Middle frontal gyrus (tissue), 1 donor: ENCODE data around the gene DMRT3.

Experiments used
- DNase-seq: peaks from one replicate; pipeline ENCODE4 v3.0.0-alpha.2; 2015; ENCODE audit warnings: low spot score; ENCODE audit errors: extremely low spot score

DMRT3 gene, protein sequence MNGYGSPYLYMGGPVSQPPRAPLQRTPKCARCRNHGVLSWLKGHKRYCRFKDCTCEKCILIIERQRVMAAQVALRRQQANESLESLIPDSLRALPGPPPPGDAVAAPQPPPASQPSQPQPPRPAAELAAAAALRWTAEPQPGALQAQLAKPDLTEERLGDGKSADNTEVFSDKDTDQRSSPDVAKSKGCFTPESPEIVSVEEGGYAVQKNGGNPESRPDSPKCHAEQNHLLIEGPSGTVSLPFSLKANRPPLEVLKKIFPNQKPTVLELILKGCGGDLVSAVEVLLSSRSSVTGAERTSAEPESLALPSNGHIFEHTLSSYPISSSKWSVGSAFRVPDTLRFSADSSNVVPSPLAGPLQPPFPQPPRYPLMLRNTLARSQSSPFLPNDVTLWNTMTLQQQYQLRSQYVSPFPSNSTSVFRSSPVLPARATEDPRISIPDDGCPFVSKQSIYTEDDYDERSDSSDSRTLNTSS

DNA sequence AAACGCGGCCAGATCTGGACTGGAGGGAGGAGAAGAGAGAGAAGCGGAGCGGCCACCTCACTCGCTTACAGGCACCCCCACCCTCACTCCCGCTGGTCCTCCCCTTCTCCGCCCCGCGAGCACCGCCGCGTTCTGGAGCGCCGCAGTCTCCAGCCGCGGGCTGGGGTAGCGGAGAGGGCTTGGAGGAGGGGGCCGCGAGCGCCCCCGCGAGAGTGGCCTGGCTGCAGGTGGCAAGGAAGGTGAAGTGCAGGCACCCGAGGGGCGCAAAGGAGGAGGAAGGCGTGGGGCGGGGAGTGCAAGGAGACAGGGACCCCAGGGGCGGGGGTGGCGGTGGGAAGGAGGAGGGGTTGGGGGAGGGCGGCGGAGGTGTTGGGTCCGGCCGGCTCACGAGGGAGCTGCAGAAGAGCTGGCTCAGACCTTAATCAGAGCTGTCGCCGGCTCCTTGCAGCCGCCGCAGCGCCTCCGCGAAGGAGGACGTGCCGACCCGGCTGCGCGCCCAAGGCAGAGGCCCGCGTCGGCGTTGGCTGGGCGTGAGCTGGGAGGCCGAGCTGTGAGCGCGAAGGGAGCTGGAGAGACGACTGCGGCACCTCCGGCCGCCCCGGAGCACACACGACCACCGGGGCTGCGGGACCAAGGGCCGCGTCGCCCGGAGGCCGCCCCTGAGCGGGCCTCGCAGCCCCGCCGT is at the start of gene DMRT3:
Gene DMRT3, plus strand, starts transcription at position 398 of the 685 bp plus-strand sequence. CDS start 347 bp downstream, outside the sequence.
- DNase-seq, result no peak

DNA sequence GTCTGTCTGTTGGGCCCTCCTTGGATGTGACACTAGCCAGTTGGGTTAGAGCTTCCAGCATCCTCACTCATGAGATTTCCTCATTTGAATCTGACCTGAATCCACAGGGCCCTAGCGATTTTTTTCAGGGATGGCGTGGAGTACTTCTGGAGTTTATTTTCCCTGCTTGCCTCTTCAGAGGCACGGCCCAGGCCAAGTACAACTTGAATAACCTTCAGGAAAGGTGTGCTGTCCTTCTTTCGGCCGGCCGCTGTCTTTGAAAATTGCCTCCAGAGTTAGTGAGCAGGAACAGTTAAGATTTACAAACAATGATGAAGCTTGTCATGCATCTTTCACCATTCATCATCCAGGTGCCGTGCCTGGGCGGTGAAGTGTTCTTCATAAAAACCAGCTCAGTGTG is 49.5 kb upstream of the DMRT3 start:
- no peak for DNase-seq

DNA sequence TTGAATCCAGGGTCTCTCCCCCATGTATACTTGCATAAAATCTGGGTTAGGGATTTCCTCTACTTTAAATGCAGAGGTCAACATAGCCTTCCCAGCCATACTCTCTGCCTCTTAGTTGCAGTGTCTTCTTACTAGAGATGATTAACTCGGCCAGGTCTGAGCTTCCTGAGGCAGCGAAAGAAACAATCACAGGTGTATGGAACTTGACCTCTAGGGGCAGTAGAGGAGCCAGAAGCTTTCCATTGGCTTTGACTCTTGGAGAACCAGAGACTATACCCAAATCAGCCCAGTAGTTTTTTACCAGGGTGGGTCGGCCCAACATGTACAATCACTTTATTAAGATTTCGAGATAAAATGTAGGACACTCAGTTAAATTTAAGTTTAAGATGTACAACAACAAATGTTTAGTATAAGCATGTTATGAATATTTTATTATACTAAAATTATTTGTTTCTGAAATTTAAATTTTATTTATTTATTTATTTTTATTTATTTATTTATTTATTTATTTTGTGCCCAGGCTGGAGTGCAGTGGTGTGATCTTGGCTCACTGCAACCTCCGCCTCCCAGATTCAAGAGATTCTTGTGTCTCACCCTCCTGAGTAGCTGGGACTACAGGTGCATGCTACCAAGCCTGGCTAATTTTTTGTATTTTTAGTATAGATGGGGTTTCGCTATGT is 48.0 kb upstream of the DMRT3 start:
- DNase-seq, result no peak

DNA sequence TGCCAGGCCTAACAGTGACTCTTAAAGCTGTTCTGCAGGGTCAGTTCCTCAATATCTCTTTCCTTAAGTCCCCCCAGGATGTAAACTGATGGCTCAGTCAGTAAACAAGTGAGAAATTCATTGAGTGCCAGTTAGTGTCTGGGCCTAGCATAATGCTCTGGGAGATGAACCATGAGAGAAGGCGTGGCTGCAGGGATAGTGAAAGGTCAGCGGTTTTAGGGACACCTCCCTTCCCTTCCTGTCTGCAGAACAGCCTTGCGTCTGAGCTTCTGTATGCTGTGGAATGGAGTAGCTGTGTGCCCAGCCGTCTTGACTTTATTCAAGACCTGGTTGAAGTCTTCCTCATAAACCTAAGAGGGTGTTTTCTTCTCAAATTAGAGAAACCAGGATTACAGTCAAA is 46.7 kb upstream of the DMRT3 start:
- no peak for DNase-seq

GRCh38 chr9:933356-933755 is 43.1 kb upstream of the DMRT3 start:
- DNase-seq, result no peak

GRCh38 chr9:935348-935965 is 41.0 kb upstream of the DMRT3 start:
- no peak for DNase-seq

DNA sequence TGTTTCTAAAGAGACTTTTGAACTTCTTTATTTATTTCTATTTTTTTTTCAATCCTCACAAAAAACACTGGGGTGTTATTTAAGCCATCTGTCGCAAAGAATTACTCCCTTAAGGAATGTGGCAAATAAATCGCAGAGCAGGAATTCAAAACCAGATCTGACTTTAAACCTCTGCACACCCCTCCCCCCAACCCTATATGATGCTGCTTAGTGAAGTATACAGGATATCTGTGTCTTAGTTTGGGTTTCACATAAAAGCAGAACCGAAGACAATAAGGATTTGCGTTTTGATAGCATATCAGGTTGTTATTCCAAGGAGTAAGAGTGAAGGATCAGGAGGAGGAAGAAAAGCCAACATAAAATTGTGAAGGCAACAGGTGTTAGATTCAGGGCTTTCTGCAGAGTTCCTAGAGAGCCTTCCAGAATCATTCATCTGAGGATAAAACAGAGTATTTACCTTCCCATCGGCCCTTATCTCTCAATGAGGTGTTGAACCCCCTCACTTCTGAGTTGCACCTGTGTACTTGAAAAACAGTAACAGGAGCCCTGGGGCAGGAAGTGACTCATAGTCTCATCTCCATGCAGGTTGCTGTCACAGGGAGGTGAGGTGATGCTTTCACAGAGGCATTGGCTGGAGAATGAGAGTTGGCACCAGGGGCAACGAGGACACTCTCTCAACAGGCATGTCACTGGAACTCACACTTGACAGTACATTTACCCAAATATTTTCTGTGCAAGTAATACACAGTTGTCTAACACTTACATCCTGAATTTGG is 33.5 kb upstream of the DMRT3 start:
- no peak for DNase-seq

DNA sequence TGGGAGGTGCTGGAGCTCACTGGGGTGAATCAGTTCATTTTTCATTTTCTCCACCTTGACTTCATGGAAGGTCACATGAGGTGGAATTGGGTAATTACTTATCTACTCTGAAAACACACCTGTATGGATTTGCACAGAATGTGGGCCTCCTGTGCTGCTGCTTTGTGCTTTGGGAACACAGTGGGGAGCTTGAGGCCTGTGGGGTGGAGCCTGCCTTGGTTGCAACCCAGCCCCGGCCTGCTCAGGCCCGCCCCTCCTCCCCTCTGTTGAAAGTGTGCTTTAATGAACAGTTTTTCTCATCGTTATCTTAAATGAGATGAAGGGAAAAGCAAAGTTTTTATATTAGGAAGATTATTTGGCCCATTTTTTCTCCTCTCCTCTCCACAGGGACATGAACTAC is 28.5 kb upstream of the DMRT3 start:
- DNase-seq, result no peak

GRCh38 chr9:948497-948896 is 28.0 kb upstream of the DMRT3 start:
- no peak for DNase-seq

- no peak for DNase-seq
These were observed 26.3 kb upstream of the DMRT3 start for GRCh38 chr9:950139-950538.

DNA sequence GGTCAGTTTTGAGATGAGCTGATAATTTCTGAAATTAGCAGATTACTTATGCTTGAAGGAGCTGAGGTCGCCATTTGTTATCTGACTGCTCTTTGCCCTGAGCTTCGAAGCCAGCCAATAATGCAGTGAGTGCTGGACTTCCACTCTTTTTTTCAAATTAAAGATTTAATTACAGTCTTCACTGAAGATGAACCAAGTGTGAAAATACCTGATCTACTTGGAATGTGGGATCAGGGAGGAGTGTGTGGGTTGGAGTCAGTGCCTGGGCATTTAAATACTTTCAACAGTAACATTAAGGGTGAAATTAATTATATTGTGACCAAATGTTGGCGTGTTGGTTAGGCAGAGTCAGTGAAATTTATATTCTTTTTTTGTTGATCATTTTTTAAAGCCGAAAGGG is 23.9 kb upstream of the DMRT3 start:
- no peak for DNase-seq

DNA sequence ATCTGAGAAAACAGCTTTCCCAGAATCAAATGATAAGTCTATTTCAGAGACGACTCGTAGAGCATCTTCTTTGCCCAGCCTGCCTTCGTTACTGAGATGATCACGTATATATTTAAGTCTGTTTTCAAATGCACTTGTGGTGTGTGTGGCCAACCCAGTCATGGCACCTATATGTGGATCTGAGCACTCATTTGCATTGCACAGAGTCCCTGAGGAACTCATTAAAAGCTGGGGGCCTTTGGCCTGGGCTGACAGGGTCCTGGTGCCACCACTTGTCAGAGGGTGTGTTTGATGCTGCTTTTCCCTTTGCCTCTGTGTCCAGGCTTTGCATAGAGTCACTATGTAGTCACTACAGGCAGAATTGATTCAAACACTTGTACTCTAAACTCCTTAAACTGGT is 17.4 kb upstream of the DMRT3 start:
- DNase-seq, result no peak

DNA sequence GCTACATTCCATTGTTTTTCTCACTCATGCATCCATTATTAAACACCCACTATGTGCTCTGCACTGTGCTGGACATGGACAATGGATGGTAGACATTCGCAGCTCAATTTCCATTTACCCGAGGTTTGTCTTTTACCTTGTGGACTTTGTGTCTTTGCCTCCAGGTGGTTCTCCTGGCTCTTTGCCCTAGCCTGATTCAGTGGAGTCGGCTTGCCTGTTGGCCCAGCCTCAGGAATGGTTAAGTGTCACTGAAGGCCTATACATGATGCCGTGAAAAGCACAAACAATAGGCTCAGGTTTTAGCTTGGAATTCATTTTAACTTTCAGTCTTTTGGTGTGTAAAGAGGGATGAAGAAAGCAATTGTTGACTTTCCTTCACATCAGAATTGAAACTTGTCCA is 16.5 kb upstream of the DMRT3 start:
- DNase-seq, result no peak

GRCh38 chr9:962023-962422 is 14.4 kb upstream of the DMRT3 start:
- DNase-seq, result no peak

DNA sequence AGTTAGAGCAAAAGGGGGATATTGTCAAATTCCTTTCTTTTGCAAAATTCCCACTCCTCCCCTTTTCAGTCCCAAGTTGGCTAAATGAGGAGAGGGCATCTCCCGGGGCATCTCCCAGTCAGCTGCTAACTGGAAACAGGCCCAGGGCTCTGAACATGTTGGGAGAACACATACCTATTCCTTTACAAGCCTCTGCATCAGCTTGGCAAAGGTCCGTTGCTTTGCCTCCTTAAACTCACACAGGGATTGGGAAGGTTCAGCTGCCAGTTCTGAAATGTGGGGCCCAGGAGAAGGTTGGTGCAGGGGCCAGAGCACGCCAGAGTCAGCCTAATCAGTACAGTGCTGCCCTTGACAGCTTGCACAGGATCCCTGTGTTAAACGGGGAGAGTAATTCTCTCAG is 11.0 kb upstream of the DMRT3 start:
- no peak for DNase-seq

DNA sequence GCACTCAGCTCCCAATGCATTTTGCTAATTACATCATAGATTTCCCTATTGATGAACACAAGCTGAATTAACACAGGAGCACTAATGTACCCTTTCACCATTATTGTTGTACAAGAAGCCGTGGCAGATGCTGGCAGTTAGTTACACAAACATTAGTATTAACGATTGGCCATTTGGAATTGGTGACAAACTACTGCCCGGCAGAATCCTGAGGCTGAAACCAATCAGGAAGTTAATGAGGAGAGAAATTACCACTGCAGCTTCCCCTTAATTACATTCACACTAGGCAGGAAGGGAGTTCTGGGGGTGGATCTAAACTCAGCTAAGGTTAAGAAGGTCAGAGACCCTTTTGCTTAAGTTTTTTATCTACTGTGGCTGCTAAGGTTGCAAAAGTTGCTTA is 9.6 kb upstream of the DMRT3 start:
- no peak for DNase-seq

DNA sequence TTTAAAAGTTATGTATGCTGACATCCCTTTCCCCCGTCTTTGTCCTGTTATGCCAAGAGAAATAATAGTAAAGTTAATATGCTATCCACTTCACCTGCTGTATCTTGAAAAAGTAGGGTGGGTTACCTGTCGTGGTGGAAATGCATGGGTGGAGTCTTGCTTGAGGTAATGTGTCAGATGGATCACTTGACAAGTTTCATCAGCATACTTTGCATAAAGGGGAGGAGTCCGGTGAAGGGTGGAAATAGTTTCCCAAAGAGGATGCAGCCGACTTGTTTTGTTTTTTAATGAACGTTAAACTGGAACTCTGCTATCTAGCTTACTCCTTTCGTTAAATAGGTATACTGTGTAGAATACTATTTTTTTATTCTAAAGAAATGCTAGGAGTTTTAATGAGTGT is 9.0 kb upstream of the DMRT3 start:
- DNase-seq, result no peak

DNA sequence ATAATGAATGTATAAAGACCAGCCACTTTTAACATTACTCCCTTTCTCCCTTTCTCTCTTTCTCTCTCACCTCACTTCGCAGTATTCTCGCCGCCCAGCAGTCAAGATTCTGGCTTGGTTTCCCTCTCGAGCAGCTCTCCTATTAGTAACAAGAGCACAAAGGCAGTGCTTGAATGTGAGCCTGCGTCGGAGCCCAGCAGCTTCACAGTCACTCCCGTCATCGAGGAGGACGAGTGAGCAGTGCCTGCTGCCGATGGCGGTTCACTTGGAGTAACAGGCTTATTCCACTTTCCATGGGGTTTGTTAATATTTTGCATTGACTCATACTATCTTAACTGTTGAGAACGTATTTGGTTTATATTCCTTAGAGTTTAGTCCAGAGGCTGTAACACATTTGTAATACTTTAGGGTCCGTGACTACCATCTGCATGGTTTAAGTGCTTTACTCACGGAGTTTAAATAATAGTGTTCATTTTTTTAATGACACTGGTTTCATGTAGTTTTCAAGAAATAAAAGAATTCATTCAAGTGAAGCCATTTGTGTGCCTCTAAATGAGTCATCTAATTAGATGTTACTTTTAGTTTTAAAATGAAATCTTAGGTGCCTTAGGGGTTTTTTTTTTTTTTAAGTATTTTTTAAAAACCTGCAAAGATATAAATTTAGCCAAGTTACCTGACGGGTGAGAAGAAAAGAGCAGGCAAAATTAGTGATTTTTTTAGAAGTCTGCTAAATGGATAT is 8.4 kb upstream of the DMRT3 start:
- no peak for DNase-seq

DNA sequence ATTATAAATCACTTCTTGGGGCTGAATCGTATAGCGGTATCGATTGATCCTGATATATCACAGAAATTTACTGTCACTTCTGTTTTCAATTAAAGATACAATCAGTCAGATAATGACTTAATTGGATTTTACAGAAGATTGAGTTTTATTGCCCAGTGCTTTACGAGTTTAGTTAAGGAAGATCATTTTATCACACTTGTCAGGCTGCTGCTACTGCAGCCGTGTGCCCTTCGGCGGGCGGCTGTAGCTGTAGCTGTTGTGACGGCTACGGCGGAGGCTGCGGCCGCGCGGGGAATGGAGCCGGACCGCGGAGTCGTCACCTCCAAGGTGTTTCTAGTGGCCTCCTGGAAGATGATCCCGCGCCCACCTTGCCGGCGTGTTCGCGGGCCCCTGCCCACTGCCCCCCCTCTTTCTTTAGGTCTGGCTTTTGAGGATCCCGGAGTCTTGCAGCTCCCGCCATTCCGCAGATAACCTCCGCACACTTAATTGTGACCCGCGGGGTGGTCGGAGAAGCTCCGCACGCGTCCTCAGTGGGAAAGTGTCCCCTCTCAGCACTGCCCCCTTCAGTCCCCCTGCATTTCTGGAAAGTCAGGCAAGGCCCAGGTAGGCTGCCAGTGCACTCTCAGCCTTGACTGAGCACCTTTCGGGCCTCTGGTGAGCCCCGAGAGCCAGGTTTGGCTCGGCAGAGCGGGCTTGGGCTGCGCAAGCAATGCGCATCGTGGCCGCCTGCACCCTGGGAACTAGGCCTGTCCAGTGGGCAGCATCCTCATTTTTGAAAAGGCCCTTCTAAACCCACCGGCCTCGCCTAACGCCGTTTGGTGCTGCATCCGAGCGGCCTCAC is 6.9 kb upstream of the DMRT3 start:
- no peak for DNase-seq
